Measurements from ENCODE around the gene SH3BP5. TPM values are rescaled to one million over a fixed set of nuclear protein-coding genes. Genes with fewer than 3 reads are reported as not detected.

Gene SH3BP5
- total RNA-seq, 1 donor from 2014 or later = 80.5 TPM

GRCh38 chr3:15269091-15269989, 63.0 kb downstream of the SH3BP5 start:
- no peaks in the 10 kb centered on the region for H3K27me3 Mint-ChIP-seq (ENCODE audit: low read depth)
- no peaks in the 10 kb centered on the region for H3K9me3 Mint-ChIP-seq
- H3K4me3 Mint-ChIP-seq = no peak overlapping the region
- peak overlapping the region; percentile 92 for H3K27ac Mint-ChIP-seq
- TF ChIP-seq CTCF (IDR thresholded peaks at IDR 0.05; ENCODE audit: unreplicated experiment) = no peak
- peak; percentile 35 to 72 for DNase-seq (ENCODE audit: low spot score in 2 of 2, unreplicated experiment in 2 of 2)
- H3K4me1 Mint-ChIP-seq = peaks cover 23% of the 10 kb centered on the region
- peaks cover 1% of the 10 kb centered on the region for H3K36me3 Mint-ChIP-seq

DNA sequence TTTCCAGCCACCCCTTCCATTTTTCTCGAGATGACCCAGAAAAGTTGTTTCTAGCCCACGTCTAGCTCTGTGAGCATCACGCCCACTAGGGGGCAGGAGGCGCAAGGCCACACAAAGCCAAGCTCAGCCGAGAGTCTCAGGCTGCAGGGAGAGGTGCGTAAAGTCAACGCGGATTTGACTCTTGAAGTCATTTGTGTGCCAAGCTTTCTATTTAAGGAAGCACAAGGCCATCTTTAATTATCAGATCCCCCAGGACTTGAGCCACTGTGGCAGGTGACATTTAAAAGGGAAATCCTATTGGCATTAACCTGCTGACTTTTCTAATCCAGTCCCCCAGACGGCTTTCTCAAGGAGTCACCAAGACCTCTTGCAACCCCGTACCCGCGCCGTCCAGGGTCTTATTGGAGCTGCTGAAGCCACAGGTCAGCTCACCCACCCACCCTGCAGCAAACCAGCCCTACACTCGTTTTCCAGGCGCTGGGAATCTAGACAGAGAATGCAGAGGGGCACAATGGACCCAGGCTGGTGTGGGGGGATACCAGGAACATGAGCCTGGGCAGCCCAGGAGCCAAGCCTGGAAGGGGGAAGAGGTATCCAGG, 64.3 kb downstream of the SH3BP5 start:
- TF ChIP-seq CTCF (IDR thresholded peaks at IDR 0.05; ENCODE audit: unreplicated experiment) = peak; percentile 91

GRCh38 chr3:15267502-15267901, 64.9 kb downstream of the SH3BP5 start:
- H3K27ac Mint-ChIP-seq = no peak overlapping the region
- H3K4me3 Mint-ChIP-seq = no peak overlapping the region
- TF ChIP-seq CTCF (IDR thresholded peaks at IDR 0.05; ENCODE audit: unreplicated experiment) = no peak
- no peak for DNase-seq (ENCODE audit: low spot score in 2 of 2, unreplicated experiment in 2 of 2)
- no peaks in the 10 kb centered on the region for H3K9me3 Mint-ChIP-seq
- peaks cover 1% of the 10 kb centered on the region for H3K36me3 Mint-ChIP-seq
- H3K27me3 Mint-ChIP-seq (ENCODE audit: low read depth) = no peaks in the 10 kb centered on the region
- H3K4me1 Mint-ChIP-seq = peaks cover 28% of the 10 kb centered on the region

More for the DNA sequence above, 64.3 kb downstream of the SH3BP5 start:
- peaks cover 28% of the 10 kb centered on the region for H3K4me1 Mint-ChIP-seq
- peak; percentile 63 to 86 for DNase-seq (ENCODE audit: low spot score in 2 of 2, unreplicated experiment in 2 of 2)
- H3K36me3 Mint-ChIP-seq = peaks cover 1% of the 10 kb centered on the region
- no peaks in the 10 kb centered on the region for H3K27me3 Mint-ChIP-seq (ENCODE audit: low read depth)
- no peak overlapping the region for H3K4me3 Mint-ChIP-seq
- H3K9me3 Mint-ChIP-seq = no peaks in the 10 kb centered on the region
- no peak overlapping the region for H3K27ac Mint-ChIP-seq

- no peak for DNase-seq (ENCODE audit: low spot score in 2 of 2, unreplicated experiment in 2 of 2)
- no peak overlapping the region for H3K4me3 Mint-ChIP-seq
- no peak for TF ChIP-seq CTCF (IDR thresholded peaks at IDR 0.05; ENCODE audit: unreplicated experiment)
- no peaks in the 10 kb centered on the region for H3K9me3 Mint-ChIP-seq
- H3K4me1 Mint-ChIP-seq = peaks cover 28% of the 10 kb centered on the region
- H3K27ac Mint-ChIP-seq = no peak overlapping the region
- H3K27me3 Mint-ChIP-seq (ENCODE audit: low read depth) = no peaks in the 10 kb centered on the region
- peaks cover 2% of the 10 kb centered on the region for H3K36me3 Mint-ChIP-seq
Observed at GRCh38 chr3:15266510-15267376, 65.6 kb downstream of the SH3BP5 start.

DNA sequence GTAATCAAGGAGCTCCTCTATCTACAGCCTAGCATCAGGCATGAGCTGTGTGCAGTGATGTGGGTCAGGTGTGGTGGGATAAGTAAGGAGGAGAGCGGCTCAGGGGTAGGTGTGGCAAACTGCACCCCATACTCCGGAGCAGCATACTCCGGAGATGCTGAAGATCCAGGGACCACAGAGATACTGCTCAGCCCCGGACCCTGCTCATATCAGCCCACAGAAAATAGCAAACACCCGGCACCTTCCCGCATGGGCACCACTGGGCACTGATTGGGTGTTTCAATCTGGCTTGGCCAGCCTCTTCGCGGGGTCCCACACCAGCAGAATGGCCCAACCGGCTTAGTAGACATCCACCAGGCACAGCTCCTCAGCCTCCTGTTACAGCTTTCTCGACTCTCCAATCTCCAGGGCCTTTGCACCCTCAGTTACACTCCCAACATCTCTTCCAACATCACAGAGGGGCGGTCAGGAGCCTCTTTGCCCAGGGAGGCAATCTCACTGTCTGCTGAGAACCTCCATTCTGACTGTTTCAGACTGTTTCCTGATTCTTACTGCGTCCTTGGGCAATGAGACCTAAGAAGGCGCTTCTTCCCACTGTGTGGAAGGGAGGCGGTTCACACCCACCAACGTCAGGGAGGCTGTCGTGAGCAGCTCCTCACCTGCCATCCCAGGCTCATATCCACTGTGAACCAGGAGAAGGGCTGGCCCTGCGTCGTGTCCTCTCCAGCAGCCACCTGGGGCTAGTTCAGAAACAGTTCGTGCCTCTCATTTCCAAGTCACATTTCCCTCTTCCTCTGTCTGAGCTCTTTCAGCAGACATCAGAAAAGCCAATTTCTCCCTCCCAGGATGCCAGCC, 66.5 kb downstream of the SH3BP5 start:
- Mint-ChIP-seq H3K27ac (no peak overlapping the region), H3K36me3 (peaks cover 9% of the 10 kb centered on the region), H3K4me1 (peaks cover 28% of the 10 kb centered on the region), H3K27me3 (ENCODE audit: low read depth) (no peaks in the 10 kb centered on the region), H3K9me3 (no peaks in the 10 kb centered on the region), H3K4me3 (no peak overlapping the region)
- no peak for DNase-seq (ENCODE audit: low spot score in 2 of 2, unreplicated experiment in 2 of 2)
- TF ChIP-seq CTCF (IDR thresholded peaks at IDR 0.05; ENCODE audit: unreplicated experiment) = no peak

All from mesothelial cell of epicardium (in vitro differentiated cells).